Myocyte (in vitro differentiated cells): ENCODE measurements around the gene DAGLA. TPM values are rescaled to one million over a fixed set of nuclear protein-coding genes. Genes with fewer than 3 reads are reported as not detected.

Experiments
- microRNA counts: library from miRNA; unstranded; fragments of <30 nt; microRNA quantifications from one replicate; lab custom pipeline; 2016
- total RNA-seq: library from RNA; depleted of rRNA; stranded (reverse); fragments of >200 nt; gene quantifications from 2 replicates; pipeline ENCODE4 v1.2.3, GENCODE V29; 2014

DAGLA gene
- total RNA-seq, 1 donor from 2014 or later = 2.9 TPM

MicroRNA genes within 50 kb of the gene (microRNA counts, 767-probe panel; counts per million panel counts)
- not detected for microRNA hsa-miR-611 (lab: Ali Mortazavi, UCI)

Other genes starting within 250 kb of the DAGLA start
- not detected in 2 replicates for gene LRRC10B, start 171.6 kb upstream of the DAGLA start, total RNA-seq
- gene SYT7, start 99.3 kb upstream of the DAGLA start, total RNA-seq = 6.0 and 13.9 TPM in 2 replicates
- gene MYRF, start 72.2 kb downstream of the DAGLA start, total RNA-seq = 0.03 TPM in 1 of 2 replicates, not detected in the other
- gene TMEM258, start 112.2 kb downstream of the DAGLA start, total RNA-seq = 33.0 and 36.7 TPM in 2 replicates
- gene FEN1, start 112.5 kb downstream of the DAGLA start, total RNA-seq = 13.4 and 13.9 TPM in 2 replicates
- 72.9 and 123 TPM in 2 replicates for gene FADS1, start 136.6 kb downstream of the DAGLA start, total RNA-seq
- gene FADS2, start 147.9 kb downstream of the DAGLA start, total RNA-seq = 68.6 and 175 TPM in 2 replicates
- gene FADS3, start 211.2 kb downstream of the DAGLA start, total RNA-seq = 310 and 645 TPM in 2 replicates
- gene RAB3IL1, start 237.2 kb downstream of the DAGLA start, total RNA-seq = 3.0 and 4.3 TPM in 2 replicates